Adipocyte (in vitro differentiated cells): ENCODE data around the gene CERS5.
A peak's percentile ranks its signal among the peaks of the same experiment; 100 is the strongest.

ENCODE experiments used
- DNase-seq: peaks from one replicate; pipeline ENCODE4 v3.0.0-alpha.2; 2015; ENCODE audit warnings: low read depth
- H3K27me3 ChIP-seq: replicated peaks from 2 replicates; pipeline ENCODE4 v1.7.0; 2013; ENCODE audit warnings: mild to moderate bottlenecking, low read length, moderate library complexity; ENCODE audit not compliant: control insufficient read depth, insufficient read depth
- H3K36me3 ChIP-seq: 2 replicates; pipeline ENCODE4 v1.7.0; 2013; ENCODE audit warnings: low read length, mild to moderate bottlenecking, moderate library complexity; ENCODE audit not compliant: control insufficient read depth, insufficient read depth, severe bottlenecking
- H3K4me1 ChIP-seq: 2 replicates; pipeline ENCODE4 v1.7.0; 2013; ENCODE audit warnings: mild to moderate bottlenecking, low read length, moderate library complexity; ENCODE audit not compliant: control insufficient read depth, insufficient read depth
- H3K4me3 ChIP-seq: 2 replicates; pipeline ENCODE4 v1.7.0; 2013; ENCODE audit warnings: mild to moderate bottlenecking, low read length, moderate library complexity
- H3K9ac ChIP-seq: 2 replicates; pipeline ENCODE4 v1.7.0; 2013; ENCODE audit warnings: mild to moderate bottlenecking, low read length, moderate library complexity
- H3K9me3 ChIP-seq: 2 replicates; pipeline ENCODE4 v1.7.0; 2013; ENCODE audit warnings: mild to moderate bottlenecking, low read length, moderate library complexity; ENCODE audit not compliant: control insufficient read depth

CERS5 gene

GRCh38 chr12:50101663-50102062 lies 65.5 kb downstream of the CERS5 start:
- H3K4me1 ChIP-seq = peaks cover 45% of the 10 kb centered on the region
- DNase-seq = peak; percentile 65
- H3K36me3 ChIP-seq = peaks cover 39% of the 10 kb centered on the region

DNA sequence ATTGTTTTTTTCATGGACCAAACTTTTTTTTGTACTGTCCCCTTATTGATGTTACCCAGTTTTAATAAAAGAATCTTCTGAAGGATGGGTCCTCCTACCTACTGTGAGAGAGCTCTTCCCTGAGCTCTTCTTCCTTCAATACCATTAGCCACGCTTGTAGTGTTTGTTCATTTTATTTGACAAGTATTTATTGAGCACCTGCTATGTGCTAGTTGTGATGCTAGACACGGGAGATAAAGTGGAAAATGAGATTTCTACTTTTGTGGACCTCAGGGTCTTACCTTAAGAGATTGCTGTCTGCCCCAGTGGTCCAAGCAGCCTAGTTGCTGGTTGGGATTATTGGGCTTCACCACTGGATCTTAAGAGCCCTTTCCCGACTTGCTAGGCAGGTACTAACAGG lies 66.6 kb downstream of the CERS5 start:
- no peak for DNase-seq
- Histone ChIP-seq H3K9ac (no peak overlapping the region), H3K4me1 (peaks cover 45% of the 10 kb centered on the region), H3K27me3 (no peaks in the 10 kb centered on the region), H3K9me3 (no peaks in the 10 kb centered on the region), H3K36me3 (peaks cover 46% of the 10 kb centered on the region), H3K4me3 (no peak overlapping the region)

More at GRCh38 chr12:50101663-50102062, 65.5 kb downstream of the CERS5 start:
- H3K4me3 ChIP-seq = no peak overlapping the region
- H3K27me3 ChIP-seq = no peaks in the 10 kb centered on the region
- peak overlapping the region; percentile 92 for H3K9ac ChIP-seq
- H3K9me3 ChIP-seq = no peaks in the 10 kb centered on the region

DNA sequence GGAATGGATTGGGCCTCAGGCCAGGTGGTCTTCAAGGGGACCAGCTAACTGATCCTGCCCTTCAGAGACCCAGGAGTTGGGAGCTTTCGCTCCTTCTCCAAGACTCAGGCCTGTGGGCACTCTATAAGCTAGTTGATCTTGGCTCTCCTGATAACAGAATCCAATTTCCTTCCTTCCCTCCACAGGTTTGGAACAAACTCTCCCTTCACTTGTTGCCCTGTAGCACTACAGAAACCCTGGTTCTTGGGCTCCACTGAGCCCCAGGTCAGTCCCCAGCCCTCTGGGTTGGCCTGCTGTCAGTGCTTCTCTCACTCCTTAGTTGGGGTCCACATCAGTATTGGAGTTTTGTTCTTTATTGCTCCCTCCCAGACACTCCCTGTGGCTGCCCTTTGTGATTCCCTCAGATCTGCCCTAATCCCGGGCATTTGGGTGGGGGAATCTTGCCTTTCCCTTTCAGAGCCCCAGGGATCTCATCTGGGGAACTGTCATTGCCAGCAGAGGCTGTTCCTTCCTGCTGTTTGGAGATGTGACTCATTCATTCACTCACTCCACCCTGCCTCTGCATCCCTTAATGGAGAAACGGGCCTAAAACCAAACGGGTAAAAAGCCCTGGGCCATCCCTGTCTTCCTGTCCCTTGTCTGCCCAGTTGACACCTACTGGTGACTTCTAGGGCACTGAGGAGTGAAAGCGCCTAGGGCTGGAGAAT lies 67.7 kb downstream of the CERS5 start:
- Histone ChIP-seq H3K27me3 (no peaks in the 10 kb centered on the region), H3K36me3 (peaks cover 52% of the 10 kb centered on the region), H3K9me3 (no peaks in the 10 kb centered on the region)

GRCh38 chr12:50097952-50098351 lies 69.2 kb downstream of the CERS5 start:
- no peak overlapping the region for H3K9ac ChIP-seq
- H3K4me1 ChIP-seq = peaks cover 30% of the 10 kb centered on the region
- no peaks in the 10 kb centered on the region for H3K9me3 ChIP-seq
- H3K27me3 ChIP-seq = no peaks in the 10 kb centered on the region
- DNase-seq = no peak
- peaks cover 67% of the 10 kb centered on the region for H3K36me3 ChIP-seq
- no peak overlapping the region for H3K4me3 ChIP-seq

More for the DNA sequence above, 67.7 kb downstream of the CERS5 start:
- Histone ChIP-seq H3K4me3 (no peak overlapping the region), H3K9ac (peak overlapping the region; percentile 59), H3K4me1 (peaks cover 42% of the 10 kb centered on the region)
- peak; percentile 68 for DNase-seq

GRCh38 chr12:50090391-50090790 lies 76.8 kb downstream of the CERS5 start:
- Histone ChIP-seq H3K9me3 (no peaks in the 10 kb centered on the region), H3K4me1 (peaks cover 35% of the 10 kb centered on the region), H3K4me3 (no peak overlapping the region), H3K9ac (no peak overlapping the region), H3K36me3 (peaks cover 75% of the 10 kb centered on the region), H3K27me3 (no peaks in the 10 kb centered on the region)
- DNase-seq = no peak

- Histone ChIP-seq H3K9ac (peak overlapping the region; percentile 76), H3K36me3 (peaks cover 69% of the 10 kb centered on the region), H3K9me3 (no peaks in the 10 kb centered on the region), H3K4me3 (no peak overlapping the region), H3K27me3 (no peaks in the 10 kb centered on the region), H3K4me1 (peaks cover 35% of the 10 kb centered on the region)
- no peak for DNase-seq
Observed at GRCh38 chr12:50089730-50090129, 77.4 kb downstream of the CERS5 start.

- peaks cover 60% of the 10 kb centered on the region for H3K36me3 ChIP-seq
Observed at GRCh38 chr12:50088577-50089335, 78.4 kb downstream of the CERS5 start.

GRCh38 chr12:50087995-50088394 lies 79.2 kb downstream of the CERS5 start:
- H3K9ac ChIP-seq = peak overlapping the region; percentile 76
- H3K4me1 ChIP-seq = peaks cover 44% of the 10 kb centered on the region
- H3K36me3 ChIP-seq = peaks cover 52% of the 10 kb centered on the region
- peak overlapping the region; percentile 46 for H3K4me3 ChIP-seq
- DNase-seq = peak; percentile 55
- no peaks in the 10 kb centered on the region for H3K27me3 ChIP-seq
- no peaks in the 10 kb centered on the region for H3K9me3 ChIP-seq

More at GRCh38 chr12:50088577-50089335, 78.4 kb downstream of the CERS5 start:
- peak; percentile 78 for DNase-seq
- peak overlapping the region; percentile 76 for H3K9ac ChIP-seq
- H3K4me3 ChIP-seq = peak overlapping the region; percentile 46
- H3K9me3 ChIP-seq = no peaks in the 10 kb centered on the region
- H3K4me1 ChIP-seq = peaks cover 36% of the 10 kb centered on the region
- H3K27me3 ChIP-seq = no peaks in the 10 kb centered on the region

- no peak for DNase-seq
- peaks cover 45% of the 10 kb centered on the region for H3K36me3 ChIP-seq
Observed at GRCh38 chr12:50087151-50087550, 80.0 kb downstream of the CERS5 start.

DNA sequence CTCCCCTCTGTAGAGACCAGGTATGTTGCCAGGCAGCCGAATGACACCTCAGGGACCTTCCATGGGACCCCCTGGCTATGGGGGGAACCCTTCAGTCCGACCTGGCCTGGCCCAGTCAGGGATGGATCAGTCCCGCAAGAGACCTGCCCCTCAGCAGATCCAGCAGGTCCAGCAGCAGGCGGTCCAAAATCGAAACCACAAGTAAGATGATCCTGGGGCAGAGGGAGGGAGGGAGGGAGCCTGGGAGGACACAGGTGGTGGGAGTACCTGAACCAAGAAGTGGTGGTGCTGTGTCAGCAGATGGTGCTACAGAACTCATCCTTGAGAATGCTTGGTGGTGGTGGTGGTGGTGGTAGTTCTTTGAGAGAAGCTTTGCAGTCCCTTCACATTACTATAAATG lies 81.0 kb downstream of the CERS5 start:
- Histone ChIP-seq H3K4me3 (peak overlapping the region; percentile 82), H3K4me1 (peaks cover 49% of the 10 kb centered on the region), H3K9me3 (no peaks in the 10 kb centered on the region), H3K27me3 (no peaks in the 10 kb centered on the region), H3K36me3 (peaks cover 35% of the 10 kb centered on the region), H3K9ac (peak overlapping the region; percentile 86)
- no peak for DNase-seq

More at GRCh38 chr12:50087151-50087550, 80.0 kb downstream of the CERS5 start:
- H3K4me1 ChIP-seq = peaks cover 49% of the 10 kb centered on the region
- H3K4me3 ChIP-seq = peak overlapping the region; percentile 46
- H3K9me3 ChIP-seq = no peaks in the 10 kb centered on the region
- H3K27me3 ChIP-seq = no peaks in the 10 kb centered on the region
- peak overlapping the region; percentile 76 for H3K9ac ChIP-seq

DNA sequence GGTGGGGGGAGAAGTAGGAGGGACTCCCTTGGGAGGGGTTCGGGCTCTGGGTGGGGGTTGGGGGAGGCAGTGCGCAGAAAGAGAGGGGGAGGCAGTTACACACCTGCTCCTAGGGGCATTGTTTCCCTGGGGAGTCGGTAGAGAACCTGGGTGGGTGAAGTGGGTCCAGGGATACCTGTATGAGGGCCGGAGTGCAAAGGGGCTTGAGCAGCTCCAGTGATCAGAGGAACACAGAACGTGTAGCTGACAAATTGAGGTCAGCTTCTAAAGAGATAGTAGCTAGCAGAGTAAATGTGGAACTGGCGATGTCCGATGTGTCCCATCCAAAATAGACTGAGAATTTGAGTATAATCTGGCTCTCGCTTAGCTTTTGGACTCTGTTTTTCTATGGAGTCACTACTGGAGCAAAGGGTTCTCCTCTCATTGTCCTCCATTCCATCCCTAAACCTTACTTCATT lies 81.5 kb downstream of the CERS5 start:
- peak; percentile 34 for DNase-seq
- Histone ChIP-seq H3K36me3 (peaks cover 32% of the 10 kb centered on the region), H3K4me1 (peaks cover 49% of the 10 kb centered on the region), H3K9me3 (no peaks in the 10 kb centered on the region), H3K27me3 (no peaks in the 10 kb centered on the region), H3K9ac (peak overlapping the region; percentile 86), H3K4me3 (peak overlapping the region; percentile 82)
